Osteoblast (primary cell): ENCODE measurements around the gene SH3D21. TPM values are rescaled to one million over a fixed set of nuclear protein-coding genes. Genes with fewer than 3 reads are reported as not detected.

Experiments
- DNase-seq: peaks from one replicate; pipeline ENCODE4 v3.0.0; 2011; ENCODE audit warnings: low spot score, mixed read lengths; ENCODE audit not compliant: insufficient read length; ENCODE audit errors: missing footprints
- H2AFZ ChIP-seq: 2 replicates; pipeline ENCODE4 v1.6.0; 2011; ENCODE audit warnings: mild to moderate bottlenecking, low read length
- H3K27ac ChIP-seq: 2 replicates; pipeline ENCODE4 v1.5.1; 2011; ENCODE audit warnings: mild to moderate bottlenecking, low read depth, low read length, moderate library complexity
- H3K27me3 ChIP-seq: 2 replicates; pipeline ENCODE4 v1.6.0; 2012; ENCODE audit warnings: mild to moderate bottlenecking, control low read depth, inconsistent platforms, low read length, moderate library complexity; ENCODE audit not compliant: insufficient read depth
- H3K36me3 ChIP-seq: 2 replicates; pipeline ENCODE4 v1.5.1; 2011; ENCODE audit warnings: mild to moderate bottlenecking, low read length, control low read depth, moderate library complexity; ENCODE audit not compliant: insufficient read depth
- H3K4me1 ChIP-seq: 2 replicates; pipeline ENCODE4 v1.5.1; 2011; ENCODE audit warnings: mild to moderate bottlenecking, low read length, control low read depth, moderate library complexity; ENCODE audit not compliant: insufficient read depth
- H3K4me2 ChIP-seq: 2 replicates; pipeline ENCODE4 v1.6.0; 2011; ENCODE audit warnings: mild to moderate bottlenecking, low read length; ENCODE audit not compliant: insufficient read depth
- H3K4me3 ChIP-seq: fragments of 200-600 bp; sonication (generic); 3 replicates; pipeline ENCODE4 v1.5.1; 2012; ENCODE audit warnings: mild to moderate bottlenecking, low read length, inconsistent platforms; ENCODE audit not compliant: insufficient read depth
- H3K79me2 ChIP-seq: 2 replicates; pipeline ENCODE4 v1.6.0; 2012; ENCODE audit warnings: mild to moderate bottlenecking, low read length, control low read depth, inconsistent platforms; ENCODE audit not compliant: insufficient read depth
- H3K9me3 ChIP-seq: 2 replicates; pipeline ENCODE4 v1.5.1; 2011; ENCODE audit warnings: low read depth, low read length, control low read depth
- H4K20me1 ChIP-seq: 2 replicates; pipeline ENCODE4 v1.6.0; 2012; ENCODE audit warnings: mild to moderate bottlenecking, low read length, control low read depth; ENCODE audit not compliant: insufficient read depth
- CTCF ChIP-seq: IDR thresholded peaks from 2 replicates; pipeline ENCODE4 v1.5.1; 2011; ENCODE audit warnings: mild to moderate bottlenecking, low read depth, low read length, moderate library complexity; ENCODE audit errors: extremely low read depth
- total RNA-seq: library from RNA; depleted of rRNA; stranded (reverse); fragments of >200 nt; gene quantifications from 2 replicates; pipeline ENCODE4 v1.2.3, GENCODE V29; 2012

Gene SH3D21
- total RNA-seq, 1 donor, result 2.2 TPM

GRCh38 chr1:36304970-36305914, 926 bp upstream of the SH3D21 start:
- Histone ChIP-seq H2AFZ (no peak overlapping the region), H3K4me2 (no peak overlapping the region), H3K27me3 (no peaks in the 10 kb centered on the region), H3K36me3 (peaks cover 51% of the 10 kb centered on the region), H3K4me1 (peaks cover 11% of the 10 kb centered on the region), H3K79me2 (no peaks in the 10 kb centered on the region), H3K4me3 (no peak overlapping the region), H3K27ac (no peak overlapping the region), H3K9me3 (no peaks in the 10 kb centered on the region), H4K20me1 (peaks cover 20% of the 10 kb centered on the region)
- peak; percentile 68 for DNase-seq
- TF ChIP-seq CTCF, result no peak

- Histone ChIP-seq H3K4me2 (peak overlapping the region; percentile 98), H3K4me1 (peaks cover 8% of the 10 kb centered on the region), H3K36me3 (peaks cover 45% of the 10 kb centered on the region), H3K27me3 (no peaks in the 10 kb centered on the region), H3K79me2 (no peaks in the 10 kb centered on the region), H2AFZ (no peak overlapping the region), H4K20me1 (peaks cover 14% of the 10 kb centered on the region), H3K4me3 (no peak overlapping the region), H3K9me3 (no peaks in the 10 kb centered on the region), H3K27ac (no peak overlapping the region)
- no peak for TF ChIP-seq CTCF
- no peak for DNase-seq
Observed at GRCh38 chr1:36305915-36306209, 306 bp upstream of the SH3D21 start.

- Histone ChIP-seq H3K27ac (peak overlapping the region; percentile 51), H3K36me3 (peaks cover 33% of the 10 kb centered on the region), H3K4me2 (peak overlapping the region; percentile 98), H4K20me1 (peaks cover 13% of the 10 kb centered on the region), H3K79me2 (no peaks in the 10 kb centered on the region), H3K4me1 (peaks cover 8% of the 10 kb centered on the region), H3K9me3 (no peaks in the 10 kb centered on the region), H3K4me3 (peak overlapping the region; percentile 82), H3K27me3 (no peaks in the 10 kb centered on the region), H2AFZ (peak overlapping the region; percentile 82)
- TF ChIP-seq CTCF, result no peak
- DNase-seq, result peak; percentile 99
Observed at GRCh38 chr1:36306902-36307456, 811 bp downstream of the SH3D21 start.

GRCh38 chr1:36307601-36308330, 1.6 kb downstream of the SH3D21 start:
- TF ChIP-seq CTCF, result no peak
- H3K79me2 ChIP-seq, result no peaks in the 10 kb centered on the region
- H3K27me3 ChIP-seq, result no peaks in the 10 kb centered on the region
- H3K36me3 ChIP-seq, result peaks cover 26% of the 10 kb centered on the region
- no peak overlapping the region for H3K27ac ChIP-seq
- peak overlapping the region; percentile 82 for H3K4me3 ChIP-seq
- H3K4me1 ChIP-seq, result peaks cover 8% of the 10 kb centered on the region
- H2AFZ ChIP-seq, result no peak overlapping the region
- peak overlapping the region; percentile 98 for H3K4me2 ChIP-seq
- no peak for DNase-seq
- H4K20me1 ChIP-seq, result peaks cover 7% of the 10 kb centered on the region
- no peaks in the 10 kb centered on the region for H3K9me3 ChIP-seq
